HG03571 (cell line): ENCODE data around the gene PLA2G6.
"Not testable (repeated sequence)": the region's sequence is repeated elsewhere in the genome, so short reads cannot be mapped to it uniquely, and the experiment has no call there.

ENCODE experiments used
- ATAC-seq: cut with Tn5 transposase; IDR thresholded peaks from one replicate; pipeline ENCODE4 v1.9.1; 2021; ENCODE audit not compliant: unreplicated experiment

PLA2G6 gene

GRCh38 chr22:38135133-38135706 is 46.4 kb downstream of the PLA2G6 start:
- no peak for ATAC-seq

GRCh38 chr22:38133331-38133730 is 48.3 kb downstream of the PLA2G6 start:
- no peak for ATAC-seq

- no peak for ATAC-seq
These were observed 48.8 kb downstream of the PLA2G6 start for GRCh38 chr22:38132794-38133193.

- ATAC-seq = no peak
These were observed 49.5 kb downstream of the PLA2G6 start for GRCh38 chr22:38132136-38132535.

GRCh38 chr22:38131399-38131798 is 50.2 kb downstream of the PLA2G6 start:
- no peak for ATAC-seq

- no peak for ATAC-seq
These were observed 51.8 kb downstream of the PLA2G6 start for GRCh38 chr22:38129856-38130255.

GRCh38 chr22:38129021-38129420 is 52.6 kb downstream of the PLA2G6 start:
- no peak for ATAC-seq

GRCh38 chr22:38127869-38128268 is 53.8 kb downstream of the PLA2G6 start:
- no peak for ATAC-seq

- no peak for ATAC-seq
These were observed 54.5 kb downstream of the PLA2G6 start for GRCh38 chr22:38126928-38127668.

GRCh38 chr22:38125751-38126201 is 55.9 kb downstream of the PLA2G6 start:
- no peak for ATAC-seq

- ATAC-seq = no peak
These were observed 56.5 kb downstream of the PLA2G6 start for GRCh38 chr22:38125038-38125610.

- ATAC-seq = no peak
These were observed 57.2 kb downstream of the PLA2G6 start for GRCh38 chr22:38124236-38124974.

GRCh38 chr22:38122616-38123015 is 59.0 kb downstream of the PLA2G6 start:
- no peak for ATAC-seq

- ATAC-seq = no peak
These were observed 61.1 kb downstream of the PLA2G6 start for GRCh38 chr22:38120359-38121110.

GRCh38 chr22:38118747-38119146 is 62.9 kb downstream of the PLA2G6 start:
- not testable (repeated sequence) for ATAC-seq

GRCh38 chr22:38118182-38118581 is 63.4 kb downstream of the PLA2G6 start:
- no peak for ATAC-seq

- not testable (repeated sequence) for ATAC-seq
These were observed 64.1 kb downstream of the PLA2G6 start for GRCh38 chr22:38117556-38117955.

GRCh38 chr22:38115423-38116205 is 66.0 kb downstream of the PLA2G6 start:
- ATAC-seq = no peak

- ATAC-seq = no peak
These were observed 66.9 kb downstream of the PLA2G6 start for GRCh38 chr22:38114484-38115398.
